Measurements from ENCODE around the gene RPS8. TPM values are rescaled to one million over a fixed set of nuclear protein-coding genes. Genes with fewer than 3 reads are reported as not detected.
A peak's percentile ranks its signal among the peaks of the same experiment; 100 is the strongest.
"Not testable (repeated sequence)": the region's sequence is repeated elsewhere in the genome, so short reads cannot be mapped to it uniquely, and the experiment has no call there.

Gene RPS8
- total RNA-seq: 1,000 to 10,000 TPM; 2,628 to 4,866 (median 3,019) TPM

- peak in 1 of 2 donors; percentile 86 for TF ChIP-seq POLR2A (IDR thresholded peaks at IDR 0.05)
- TF ChIP-seq CTCF (IDR thresholded peaks at IDR 0.05): peak in 1 of 3 donors; percentile 34
- DNase-seq (ENCODE audit: low spot score in 2 of 2): peak; percentile 93 to 98
- 0 to 1% methylated on average over 33 to 37 of the region's 65 CpGs for WGBS, 2 donors
- H3K4me3 ChIP-seq (ENCODE audit: low read depth, poor library complexity, severe bottlenecking): peak within 1 kb of the TSS; percentile 85
- intact Hi-C loops (cut with DNase I; ENCODE audit: low total_unique reads): no loop called here
These were observed at the start of gene RPS8 for GRCh38 chr1:44775078-44775929. TSS of gene RPS8 (plus strand) at chr1:44775540. CDS start at chr1:44775597, 57 bp downstream.

- peak; percentile 95 to 99 for DNase-seq (ENCODE audit: low spot score in 2 of 2)
- peak in 1 of 3 donors; percentile 81 for TF ChIP-seq CTCF (IDR thresholded peaks at IDR 0.05)
- peak in 1 of 2 donors; percentile 36 for TF ChIP-seq POLR2A (IDR thresholded peaks at IDR 0.05)
- 0 to 1% methylated on average over 19 of the region's 19 CpGs for WGBS, 2 donors
- intact Hi-C loops (cut with DNase I; ENCODE audit: low total_unique reads): no loop called here
- H3K4me3 ChIP-seq (ENCODE audit: low read depth, poor library complexity, severe bottlenecking): no peak within 1 kb of the TSS
These were observed 44.4 kb upstream of the RPS8 start, which contains the start of gene RNU5D-1 for GRCh38 chr1:44730741-44731512. TSS of gene RNU5D-1 (minus strand) at chr1:44731170.

- no peak overlapping the region for H3K4me3 ChIP-seq (ENCODE audit: low read depth, poor library complexity, severe bottlenecking)
- intact Hi-C loops (cut with DNase I; ENCODE audit: low total_unique reads): no loop called here
- DNase-seq (ENCODE audit: low spot score in 2 of 2): peak in 1 of 2 donors; percentile 47
- TF ChIP-seq CTCF (IDR thresholded peaks at IDR 0.05): no peak
- TF ChIP-seq POLR2A (IDR thresholded peaks at IDR 0.05): no peak
- WGBS, 2 donors: 54 to 55% methylated on average over 1 of the region's 1 CpG
These were observed 42.0 kb upstream of the RPS8 start for GRCh38 chr1:44733365-44733764.

DNA sequence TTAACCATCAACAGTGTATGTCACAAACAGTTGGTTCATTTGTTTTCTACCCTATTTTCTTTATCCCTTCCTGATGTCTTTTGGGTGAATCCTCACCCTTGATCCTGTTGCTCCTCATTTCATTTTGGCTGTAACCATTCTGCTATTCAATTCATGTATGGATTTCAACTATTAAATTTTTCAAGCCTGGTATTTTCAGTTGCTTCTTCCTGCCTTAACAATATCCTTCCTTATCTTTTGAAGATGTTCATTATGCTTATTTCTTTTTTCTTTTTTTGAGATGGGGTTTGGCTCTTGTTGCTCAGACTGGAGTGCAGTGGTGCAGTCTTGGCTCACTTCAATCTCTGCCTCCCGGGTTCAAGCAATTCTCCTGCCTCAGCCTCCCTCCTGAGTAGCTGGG lies 41.6 kb upstream of the RPS8 start:
- 74 to 89% methylated on average over 1 of the region's 1 CpG for WGBS, 2 donors
- TF ChIP-seq POLR2A (IDR thresholded peaks at IDR 0.05): no peak
- TF ChIP-seq CTCF (IDR thresholded peaks at IDR 0.05): no peak
- intact Hi-C loops (cut with DNase I; ENCODE audit: low total_unique reads): no loop called here
- H3K4me3 ChIP-seq (ENCODE audit: low read depth, poor library complexity, severe bottlenecking): no peak overlapping the region
- DNase-seq (ENCODE audit: low spot score in 2 of 2): no peak

DNA sequence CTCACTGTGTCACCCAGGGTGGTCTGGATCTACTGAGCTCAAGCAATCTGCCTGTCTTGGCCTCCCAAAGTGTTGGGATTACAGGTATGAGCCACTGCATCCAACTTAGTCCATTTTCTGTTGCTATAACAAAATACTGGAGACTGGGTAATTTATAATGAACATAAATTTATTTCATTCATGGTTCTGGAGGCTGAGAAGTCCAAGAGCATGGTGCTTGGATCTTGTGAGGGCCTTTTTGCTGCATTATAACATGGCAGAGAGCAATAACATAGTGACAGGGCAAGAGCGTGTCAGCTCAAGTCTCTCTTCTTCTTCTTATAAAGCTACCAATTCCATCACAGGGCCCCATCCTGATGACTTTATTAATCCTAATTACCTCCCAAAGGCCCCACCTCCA lies 39.3 kb upstream of the RPS8 start:
- TF ChIP-seq CTCF (IDR thresholded peaks at IDR 0.05) (no peak), POLR2A (IDR thresholded peaks at IDR 0.05) (no peak)
- WGBS, 2 donors: 96 to 100% methylated on average over 1 of the region's 1 CpG
- no peak overlapping the region for H3K4me3 ChIP-seq (ENCODE audit: low read depth, poor library complexity, severe bottlenecking)
- DNase-seq (ENCODE audit: low spot score in 2 of 2): no peak
- intact Hi-C loops (cut with DNase I; ENCODE audit: low total_unique reads): no loop called here

DNA sequence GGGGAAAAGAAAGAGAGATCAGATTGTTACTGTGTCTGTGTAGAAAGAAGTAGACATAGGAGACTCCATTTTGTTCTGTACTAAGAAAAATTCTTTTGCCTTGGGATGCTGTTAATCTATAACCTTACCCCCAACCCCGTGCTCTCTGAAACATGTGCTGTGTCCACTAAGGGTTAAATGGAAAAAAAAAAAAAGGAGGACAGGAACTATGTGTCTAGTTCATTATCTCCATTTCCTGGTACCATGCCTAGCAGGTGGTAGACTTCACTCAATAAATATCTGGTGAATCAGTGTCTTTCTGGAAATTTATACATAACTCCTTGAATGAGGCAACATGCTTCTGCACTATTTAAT lies 36.4 kb upstream of the RPS8 start:
- WGBS, 2 donors: 73 to 100% methylated on average over 1 of the region's 1 CpG
- H3K4me3 ChIP-seq (ENCODE audit: low read depth, poor library complexity, severe bottlenecking); DNase-seq (ENCODE audit: low spot score in 2 of 2); intact Hi-C loops (cut with DNase I; ENCODE audit: low total_unique reads): not testable (repeated sequence)
